Activated CD8-positive, alpha-beta T cell treated with anti-CD3 and anti-CD28 coated beads for 36 hours (primary cell): ENCODE measurements around the gene PARVA. TPM values are rescaled to one million over a fixed set of nuclear protein-coding genes. Genes with fewer than 3 reads are reported as not detected.

Experiments used
- ATAC-seq: fragments of 200-7000 bp; cut with Tn5 transposase; one replicate; pipeline ENCODE4 v1.10.0; 2021; ENCODE audit warnings: mild to moderate bottlenecking, moderate library complexity
- CTCF ChIA-PET: fragments of 350-600 bp; sonication (Branson Sonifier 250); formaldehyde crosslinking; loops from one replicate; lab custom pipeline; 2021; ENCODE audit warnings: antibody characterized with exemption; lab: Charles Lee
- POLR2A ChIA-PET: fragments of 350-600 bp; sonication (Branson Sonifier 250); formaldehyde crosslinking; loops from one replicate; lab custom pipeline; 2021; ENCODE audit warnings: antibody characterized with exemption; lab: Charles Lee
- DNase-seq: peaks from one replicate; pipeline ENCODE4 v3.0.0-alpha.2; 2020
- H3K27ac Mint-ChIP-seq: one replicate; pipeline ENCODE4 v1.8.0; 2021; ENCODE audit warnings: mild to moderate bottlenecking, mixed read lengths
- H3K27me3 Mint-ChIP-seq: one replicate; pipeline ENCODE4 v1.8.0; 2021; ENCODE audit warnings: mixed read lengths
- H3K36me3 Mint-ChIP-seq: one replicate; pipeline ENCODE4 v1.8.0; 2021; ENCODE audit warnings: low read depth, mixed read lengths
- H3K4me1 Mint-ChIP-seq: one replicate; pipeline ENCODE4 v1.8.0; 2021; ENCODE audit warnings: low read depth, mixed read lengths
- H3K4me3 Mint-ChIP-seq: one replicate; pipeline ENCODE4 v1.8.0; 2021; ENCODE audit warnings: mild to moderate bottlenecking, moderate library complexity, mixed read lengths
- H3K9me3 Mint-ChIP-seq: one replicate; pipeline ENCODE4 v1.8.0; 2021; ENCODE audit warnings: mixed read lengths
- intact Hi-C: fragments of 100-400 bp; cut with micrococcal nuclease; formaldehyde crosslinking; loops from one replicate; pipeline ENCODE4 v1.10.0; 2022
- total RNA-seq, 2 experiments: library from RNA; stranded (reverse); gene quantifications; one replicate each; pipeline ENCODE4 v1.2.3, GENCODE V29; 2021
- TF ChIP-seq, protein P1 (sequence below): fragments of 200-600 bp; IDR thresholded peaks from one replicate; pipeline ENCODE4 v1.8.0; 2022; ENCODE audit warnings: antibody characterized with exemption, mild to moderate bottlenecking

PARVA gene
- total RNA-seq, 2 experiments from 2014 or later = not detected

DNA sequence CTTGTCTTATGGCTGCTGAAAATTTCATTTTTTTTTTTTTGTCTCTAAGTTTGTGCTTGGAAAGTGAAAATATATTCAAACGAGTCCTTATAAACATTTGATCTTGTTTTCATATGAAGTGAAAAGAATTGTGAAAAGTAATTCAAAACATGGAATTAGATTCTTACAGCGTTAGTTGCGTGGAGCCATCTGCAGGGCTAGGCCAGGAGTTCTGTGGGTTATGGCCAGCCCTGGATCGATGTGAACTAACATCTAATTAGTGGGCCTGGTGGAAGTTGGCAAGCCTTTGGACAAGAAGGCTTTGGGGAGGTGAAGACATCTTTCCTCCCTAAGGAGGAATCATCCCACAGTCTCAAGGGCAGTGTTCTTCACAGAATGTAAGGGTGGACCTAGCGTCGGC is 37.2 kb downstream of the PARVA start:
- H3K36me3 Mint-ChIP-seq = no peaks in the 10 kb centered on the region
- TF ChIP-seq, protein P1, sequence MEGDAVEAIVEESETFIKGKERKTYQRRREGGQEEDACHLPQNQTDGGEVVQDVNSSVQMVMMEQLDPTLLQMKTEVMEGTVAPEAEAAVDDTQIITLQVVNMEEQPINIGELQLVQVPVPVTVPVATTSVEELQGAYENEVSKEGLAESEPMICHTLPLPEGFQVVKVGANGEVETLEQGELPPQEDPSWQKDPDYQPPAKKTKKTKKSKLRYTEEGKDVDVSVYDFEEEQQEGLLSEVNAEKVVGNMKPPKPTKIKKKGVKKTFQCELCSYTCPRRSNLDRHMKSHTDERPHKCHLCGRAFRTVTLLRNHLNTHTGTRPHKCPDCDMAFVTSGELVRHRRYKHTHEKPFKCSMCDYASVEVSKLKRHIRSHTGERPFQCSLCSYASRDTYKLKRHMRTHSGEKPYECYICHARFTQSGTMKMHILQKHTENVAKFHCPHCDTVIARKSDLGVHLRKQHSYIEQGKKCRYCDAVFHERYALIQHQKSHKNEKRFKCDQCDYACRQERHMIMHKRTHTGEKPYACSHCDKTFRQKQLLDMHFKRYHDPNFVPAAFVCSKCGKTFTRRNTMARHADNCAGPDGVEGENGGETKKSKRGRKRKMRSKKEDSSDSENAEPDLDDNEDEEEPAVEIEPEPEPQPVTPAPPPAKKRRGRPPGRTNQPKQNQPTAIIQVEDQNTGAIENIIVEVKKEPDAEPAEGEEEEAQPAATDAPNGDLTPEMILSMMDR = no peak
- H3K4me1 Mint-ChIP-seq = no peaks in the 10 kb centered on the region
- no peak for ATAC-seq
- CTCF ChIA-PET = no interaction called here
- DNase-seq = no peak
- no peaks in the 10 kb centered on the region for H3K9me3 Mint-ChIP-seq
- H3K27ac Mint-ChIP-seq = no peak overlapping the region
- H3K27me3 Mint-ChIP-seq = peaks cover 2% of the 10 kb centered on the region
- intact Hi-C loops = loop anchor here (5.0 kb wide), 1 partner anchor 478 kb away; no protein-coding TSS in a partner anchor
- no peak overlapping the region for H3K4me3 Mint-ChIP-seq
- POLR2A ChIA-PET = no interaction called here

- ChIA-PET CTCF (no interaction called here), POLR2A (no interaction called here)
- intact Hi-C loops = no loop called here
- H3K27me3 Mint-ChIP-seq = peaks cover 2% of the 10 kb centered on the region
- no peaks in the 10 kb centered on the region for H3K36me3 Mint-ChIP-seq
- no peak overlapping the region for H3K4me3 Mint-ChIP-seq
- no peaks in the 10 kb centered on the region for H3K9me3 Mint-ChIP-seq
- DNase-seq = no peak
- TF ChIP-seq, protein P1 = no peak
- no peak for ATAC-seq
- H3K4me1 Mint-ChIP-seq = no peaks in the 10 kb centered on the region
- H3K27ac Mint-ChIP-seq = no peak overlapping the region
These were observed 38.1 kb downstream of the PARVA start for GRCh38 chr11:12415342-12415966.

DNA sequence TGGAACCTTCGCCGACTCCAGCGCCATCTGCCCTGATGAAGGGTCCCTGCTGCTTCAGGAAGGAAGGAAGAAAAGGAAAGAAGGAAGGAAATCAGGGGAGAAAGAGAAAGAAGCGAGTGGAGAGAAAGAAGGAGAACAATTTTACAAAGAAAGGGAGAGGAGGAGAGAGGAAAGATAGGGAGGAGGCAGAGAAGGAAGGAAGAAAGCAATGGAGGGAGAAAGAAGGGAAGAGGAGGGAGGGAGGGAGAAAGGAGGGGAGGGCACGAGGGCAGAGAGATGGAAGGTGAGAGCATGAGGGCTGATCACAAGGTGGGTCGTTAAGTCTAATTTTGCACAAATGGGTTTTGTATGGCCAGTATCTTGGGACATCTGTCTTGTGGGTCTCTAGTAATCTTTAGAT is 39.2 kb downstream of the PARVA start:
- no peaks in the 10 kb centered on the region for H3K36me3 Mint-ChIP-seq
- ATAC-seq = no peak
- intact Hi-C loops = no loop called here
- ChIA-PET POLR2A (no interaction called here), CTCF (no interaction called here)
- TF ChIP-seq, protein P1 = no peak
- no peaks in the 10 kb centered on the region for H3K4me1 Mint-ChIP-seq
- H3K27ac Mint-ChIP-seq = no peak overlapping the region
- peaks cover 2% of the 10 kb centered on the region for H3K27me3 Mint-ChIP-seq
- H3K9me3 Mint-ChIP-seq = no peaks in the 10 kb centered on the region
- DNase-seq = no peak
- no peak overlapping the region for H3K4me3 Mint-ChIP-seq

- no peak overlapping the region for H3K27ac Mint-ChIP-seq
These were observed 40.6 kb downstream of the PARVA start for GRCh38 chr11:12417691-12418611.

More at GRCh38 chr11:12417691-12418611, 40.6 kb downstream of the PARVA start:
- intact Hi-C loops = no loop called here
- peaks cover 2% of the 10 kb centered on the region for H3K27me3 Mint-ChIP-seq
- H3K9me3 Mint-ChIP-seq = no peaks in the 10 kb centered on the region
- TF ChIP-seq, protein P1 = no peak
- DNase-seq (no peak), ATAC-seq (no peak)
- H3K36me3 Mint-ChIP-seq = no peaks in the 10 kb centered on the region
- CTCF ChIA-PET = no interaction called here
- POLR2A ChIA-PET = no interaction called here
- H3K4me1 Mint-ChIP-seq = no peaks in the 10 kb centered on the region
- H3K4me3 Mint-ChIP-seq = no peak overlapping the region
